ENCODE data around the gene ARHGAP26.
"Not testable (repeated sequence)": the region's sequence is repeated elsewhere in the genome, so short reads cannot be mapped to it uniquely, and the experiment has no call there.

The ARHGAP26 gene

GRCh38 chr5:142946547-142947426 is 176.6 kb downstream of the ARHGAP26 start:
- H3K27me3 ChIP-seq (ENCODE audit: insufficient read depth, insufficient read length) = no peaks in the 10 kb centered on the region
- no peak overlapping the region for H3K9ac ChIP-seq (ENCODE audit: insufficient read length, low read depth)
- H3K4me1 ChIP-seq (ENCODE audit: insufficient read depth, insufficient read length) = no peaks in the 10 kb centered on the region
- no peak for DNase-seq (ENCODE audit: low read depth, low spot score)
- no peaks in the 10 kb centered on the region for H3K9me3 ChIP-seq (ENCODE audit: insufficient read depth, low read length)
- TF ChIP-seq ZNF274 (IDR thresholded peaks at IDR 0.05; ENCODE audit: low read depth, low read length) (no peak), YY1 (IDR thresholded peaks at IDR 0.05; ENCODE audit: insufficient read depth, insufficient read length) (no peak), SUZ12 (IDR thresholded peaks at IDR 0.05; ENCODE audit: extremely low read depth, insufficient read depth, insufficient read length) (no peak)
- H3K4me3 ChIP-seq (ENCODE audit: insufficient read length, low read depth) = no peak overlapping the region
- H3K36me3 ChIP-seq (ENCODE audit: insufficient read depth, insufficient read length, low read length) = no peaks in the 10 kb centered on the region

DNA sequence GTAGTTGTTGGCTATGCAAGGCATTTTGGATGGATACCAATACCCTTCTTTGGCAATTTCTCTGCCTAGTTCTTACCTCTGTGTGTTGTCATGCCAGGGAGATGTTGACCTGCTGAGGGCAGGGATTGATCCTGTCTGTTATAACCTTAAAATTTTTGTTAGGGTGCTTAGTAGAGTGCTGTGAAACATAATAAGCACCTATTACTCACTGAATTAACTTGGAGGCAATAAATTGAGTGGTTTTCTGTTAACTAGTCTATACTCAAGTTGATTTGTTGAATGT is 177.2 kb downstream of the ARHGAP26 start:
- H3K4me3 ChIP-seq (ENCODE audit: insufficient read length, low read depth) = no peak overlapping the region
- H3K9me3 ChIP-seq (ENCODE audit: insufficient read depth, low read length) = no peaks in the 10 kb centered on the region
- no peaks in the 10 kb centered on the region for H3K36me3 ChIP-seq (ENCODE audit: insufficient read depth, insufficient read length, low read length)
- H3K27me3 ChIP-seq (ENCODE audit: insufficient read depth, insufficient read length) = no peaks in the 10 kb centered on the region
- TF ChIP-seq YY1 (IDR thresholded peaks at IDR 0.05; ENCODE audit: insufficient read depth, insufficient read length) = no peak
- TF ChIP-seq SUZ12 (IDR thresholded peaks at IDR 0.05; ENCODE audit: extremely low read depth, insufficient read depth, insufficient read length) = no peak
- no peak for TF ChIP-seq ZNF274 (IDR thresholded peaks at IDR 0.05; ENCODE audit: low read depth, low read length)
- no peak overlapping the region for H3K9ac ChIP-seq (ENCODE audit: insufficient read length, low read depth)
- no peak for DNase-seq (ENCODE audit: low read depth, low spot score)
- no peaks in the 10 kb centered on the region for H3K4me1 ChIP-seq (ENCODE audit: insufficient read depth, insufficient read length)

- Histone ChIP-seq H3K36me3 (ENCODE audit: insufficient read depth, insufficient read length, low read length) (no peaks in the 10 kb centered on the region), H3K9me3 (ENCODE audit: insufficient read depth, low read length) (no peaks in the 10 kb centered on the region), H3K4me3 (ENCODE audit: insufficient read length, low read depth) (no peak overlapping the region), H3K27me3 (ENCODE audit: insufficient read depth, insufficient read length) (no peaks in the 10 kb centered on the region), H3K4me1 (ENCODE audit: insufficient read depth, insufficient read length) (no peaks in the 10 kb centered on the region), H3K9ac (ENCODE audit: insufficient read length, low read depth) (no peak overlapping the region)
- no peak for DNase-seq (ENCODE audit: low read depth, low spot score)
- TF ChIP-seq YY1 (IDR thresholded peaks at IDR 0.05; ENCODE audit: insufficient read depth, insufficient read length) (no peak), SUZ12 (IDR thresholded peaks at IDR 0.05; ENCODE audit: extremely low read depth, insufficient read depth, insufficient read length) (no peak), ZNF274 (IDR thresholded peaks at IDR 0.05; ENCODE audit: low read depth, low read length) (no peak)
Observed at GRCh38 chr5:142952229-142952628, 182.1 kb downstream of the ARHGAP26 start.

GRCh38 chr5:142952871-142953270 is 182.7 kb downstream of the ARHGAP26 start:
- H3K27me3 ChIP-seq (ENCODE audit: insufficient read depth, insufficient read length) = not testable (repeated sequence)

DNA sequence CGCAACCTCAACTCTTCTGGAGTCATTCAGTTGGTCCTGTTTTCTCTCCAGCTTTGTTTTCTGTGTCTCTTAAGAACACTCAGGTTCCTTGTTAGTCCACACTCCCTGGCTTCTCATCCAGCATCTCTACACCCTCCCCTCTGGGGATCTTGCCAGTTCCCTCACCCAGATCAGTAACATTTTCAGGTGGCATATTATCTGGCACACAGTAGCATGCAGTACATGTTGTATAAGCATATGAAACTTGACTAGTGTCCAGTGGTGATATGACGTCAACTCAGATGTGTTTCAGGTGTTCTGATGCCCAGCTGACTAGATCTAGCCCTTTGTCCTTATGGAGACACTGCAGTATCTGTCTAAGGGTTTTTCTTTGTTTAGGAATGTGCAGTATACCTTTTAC is 184.3 kb downstream of the ARHGAP26 start:
- Histone ChIP-seq H3K36me3 (ENCODE audit: insufficient read depth, insufficient read length, low read length) (no peaks in the 10 kb centered on the region), H3K9ac (ENCODE audit: insufficient read length, low read depth) (no peak overlapping the region), H3K9me3 (ENCODE audit: insufficient read depth, low read length) (no peaks in the 10 kb centered on the region), H3K27me3 (ENCODE audit: insufficient read depth, insufficient read length) (no peaks in the 10 kb centered on the region), H3K4me3 (ENCODE audit: insufficient read length, low read depth) (no peak overlapping the region), H3K4me1 (ENCODE audit: insufficient read depth, insufficient read length) (no peaks in the 10 kb centered on the region)
- TF ChIP-seq YY1 (IDR thresholded peaks at IDR 0.05; ENCODE audit: insufficient read depth, insufficient read length) (no peak), SUZ12 (IDR thresholded peaks at IDR 0.05; ENCODE audit: extremely low read depth, insufficient read depth, insufficient read length) (no peak), ZNF274 (IDR thresholded peaks at IDR 0.05; ENCODE audit: low read depth, low read length) (no peak)
- no peak for DNase-seq (ENCODE audit: low read depth, low spot score)

More at GRCh38 chr5:142952871-142953270, 182.7 kb downstream of the ARHGAP26 start:
- not testable (repeated sequence) for H3K4me3 ChIP-seq (ENCODE audit: insufficient read length, low read depth); H3K9ac ChIP-seq (ENCODE audit: insufficient read length, low read depth); H3K9me3 ChIP-seq (ENCODE audit: insufficient read depth, low read length); H3K4me1 ChIP-seq (ENCODE audit: insufficient read depth, insufficient read length); DNase-seq (ENCODE audit: low read depth, low spot score); H3K36me3 ChIP-seq (ENCODE audit: insufficient read depth, insufficient read length, low read length)

GRCh38 chr5:142955628-142956027 is 185.5 kb downstream of the ARHGAP26 start:
- Histone ChIP-seq H3K4me1 (ENCODE audit: insufficient read depth, insufficient read length) (no peaks in the 10 kb centered on the region), H3K36me3 (ENCODE audit: insufficient read depth, insufficient read length, low read length) (no peaks in the 10 kb centered on the region), H3K4me3 (ENCODE audit: insufficient read length, low read depth) (no peak overlapping the region), H3K9me3 (ENCODE audit: insufficient read depth, low read length) (no peaks in the 10 kb centered on the region), H3K27me3 (ENCODE audit: insufficient read depth, insufficient read length) (no peaks in the 10 kb centered on the region), H3K9ac (ENCODE audit: insufficient read length, low read depth) (no peak overlapping the region)
- no peak for DNase-seq (ENCODE audit: low read depth, low spot score)
- TF ChIP-seq ZNF274 (IDR thresholded peaks at IDR 0.05; ENCODE audit: low read depth, low read length) (no peak), SUZ12 (IDR thresholded peaks at IDR 0.05; ENCODE audit: extremely low read depth, insufficient read depth, insufficient read length) (no peak), YY1 (IDR thresholded peaks at IDR 0.05; ENCODE audit: insufficient read depth, insufficient read length) (no peak)

DNA sequence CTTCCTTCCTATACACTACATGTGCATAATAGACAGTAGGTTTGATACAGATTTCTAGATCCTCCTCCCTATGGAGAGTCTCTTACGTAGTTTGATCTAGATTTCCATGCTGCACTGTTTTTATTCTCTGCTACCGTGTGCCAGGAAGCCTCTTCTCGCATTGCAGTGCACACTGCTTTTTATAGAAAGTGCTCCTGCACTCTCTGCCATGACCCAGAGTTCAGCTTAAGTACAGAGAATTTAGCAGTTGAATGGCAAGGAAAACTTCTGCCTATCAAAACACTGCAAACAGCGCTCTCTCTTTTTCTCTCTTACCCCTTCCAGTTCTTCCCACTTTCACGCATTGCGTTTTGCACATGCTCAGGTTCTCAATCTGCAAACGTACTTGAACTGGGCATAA is 187.4 kb downstream of the ARHGAP26 start:
- Histone ChIP-seq H3K9ac (ENCODE audit: insufficient read length, low read depth) (no peak overlapping the region), H3K4me3 (ENCODE audit: insufficient read length, low read depth) (no peak overlapping the region), H3K27me3 (ENCODE audit: insufficient read depth, insufficient read length) (no peaks in the 10 kb centered on the region), H3K36me3 (ENCODE audit: insufficient read depth, insufficient read length, low read length) (no peaks in the 10 kb centered on the region), H3K4me1 (ENCODE audit: insufficient read depth, insufficient read length) (no peaks in the 10 kb centered on the region), H3K9me3 (ENCODE audit: insufficient read depth, low read length) (no peaks in the 10 kb centered on the region)
- no peak for DNase-seq (ENCODE audit: low read depth, low spot score)
- TF ChIP-seq SUZ12 (IDR thresholded peaks at IDR 0.05; ENCODE audit: extremely low read depth, insufficient read depth, insufficient read length) (no peak), ZNF274 (IDR thresholded peaks at IDR 0.05; ENCODE audit: low read depth, low read length) (no peak), YY1 (IDR thresholded peaks at IDR 0.05; ENCODE audit: insufficient read depth, insufficient read length) (no peak)

All from NT2/D1 (cell line).